ENCODE data around the gene MRPL47.

DNA sequence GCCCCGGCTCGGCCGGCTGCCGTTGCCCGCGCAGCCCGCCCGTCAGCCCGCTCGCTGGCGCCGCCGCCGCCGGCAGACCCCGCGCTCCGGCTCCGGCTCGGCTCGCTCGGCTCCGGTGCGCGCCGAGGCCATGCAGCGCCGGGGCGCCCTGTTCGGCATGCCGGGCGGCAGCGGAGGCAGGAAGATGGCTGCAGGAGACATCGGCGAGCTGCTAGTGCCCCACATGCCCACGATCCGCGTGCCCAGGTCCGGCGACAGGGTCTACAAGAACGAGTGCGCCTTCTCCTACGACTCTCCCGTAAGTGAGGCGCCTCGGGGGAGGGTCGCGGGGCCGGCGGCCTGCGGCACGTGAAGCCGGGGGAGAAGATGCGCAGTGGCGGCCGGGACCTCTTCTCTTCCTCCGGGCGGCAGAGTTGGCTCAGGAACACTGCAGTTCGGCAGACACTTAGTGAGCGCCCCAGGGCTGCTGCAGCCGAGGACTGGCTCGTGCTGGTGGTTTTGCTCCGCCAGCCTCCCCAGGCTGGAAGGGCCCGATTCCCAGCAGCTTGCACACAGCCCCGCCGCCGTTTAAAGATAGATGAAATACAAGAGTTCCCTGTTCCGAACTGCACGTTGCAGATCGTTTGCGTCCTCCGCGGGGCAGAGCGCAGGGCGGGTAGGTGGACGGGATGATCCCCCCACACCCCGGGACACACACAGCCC lies 48.8 kb upstream of the MRPL47 start:
- TF ChIP-seq CTCF (IDR thresholded peaks at IDR 0.05) (no peak), POLR2A (IDR thresholded peaks at IDR 0.05) (no peak)

Measured in Peyer's patch (tissue), 4 donors.